B cell (primary cell): ENCODE measurements around the gene EVI5L. TPM values are rescaled to one million over a fixed set of nuclear protein-coding genes. Genes with fewer than 3 reads are reported as not detected.

Experiments
- ATAC-seq: fragments of 200-7000 bp; cut with Tn5 transposase; one replicate; pipeline ENCODE4 v1.10.0; 2021; ENCODE audit warnings: low read depth, mild to moderate bottlenecking, moderate number of reproducible peaks, moderate library complexity
- CTCF ChIA-PET: fragments of 350-600 bp; sonication (Branson Sonifier 250); formaldehyde crosslinking; loops from one replicate; lab custom pipeline; 2021; ENCODE audit warnings: antibody characterized with exemption, inconsistent platforms; lab: Charles Lee
- POLR2A ChIA-PET: fragments of 350-600 bp; sonication (Branson Sonifier 250); formaldehyde crosslinking; loops from one replicate; lab custom pipeline; 2021; ENCODE audit warnings: antibody characterized with exemption; lab: Charles Lee
- DNase-seq: peaks from one replicate; pipeline ENCODE4 v3.0.0; 2013
- H2AFZ ChIP-seq: 2 replicates; pipeline ENCODE4 v1.6.1; 2012; ENCODE audit warnings: mild to moderate bottlenecking, low read depth, low read length; ENCODE audit not compliant: insufficient read depth, poor library complexity, severe bottlenecking
- H3K27ac ChIP-seq, 2 donors: 1 replicate in 1 of 2; 2 replicates in 1 of 2; pipeline ENCODE4 v1.5.1; 2012 to 2013; ENCODE audit warnings: low read length in 2 of 2, mild to moderate bottlenecking in 2 of 2, moderate library complexity in 1 of 2
- H3K27me3 ChIP-seq, 4 experiments: fragments of 200-600 bp in 1 of 4; sonication (generic) in 1 of 4; replicated peaks in 1 of 4; 1 replicate in 2 of 4; 2 replicates in 2 of 4; pipeline versions ENCODE4 v1.6.1 to v1.7.0; 2013 to 2016; ENCODE audit warnings: low read length in 3 of 4, mild to moderate bottlenecking in 2 of 4, mixed read lengths in 1 of 4, moderate library complexity in 1 of 4; ENCODE audit not compliant: insufficient read depth in 4 of 4, control insufficient read depth in 3 of 4; ENCODE audit errors: control extremely low read depth in 1 of 4
- H3K36me3 ChIP-seq, 2 experiments: replicated peaks in 1 of 2; 1 replicate in 1 of 2; 2 replicates in 1 of 2; pipeline versions ENCODE4 v1.6.1 to v1.7.1; 2013; ENCODE audit warnings: low read length in 1 of 2; ENCODE audit not compliant: insufficient read depth in 2 of 2, control insufficient read depth in 1 of 2; ENCODE audit errors: control extremely low read depth in 1 of 2, extremely low read depth in 1 of 2
- H3K4me1 ChIP-seq, 2 donors: fragments of 200-600 bp in 1 of 2; sonication (generic) in 1 of 2; 1 replicate in 1 of 2; 2 replicates in 1 of 2; pipeline versions ENCODE4 v1.5.1 to v1.6.1; 2013 to 2017; ENCODE audit warnings: low read length in 2 of 2; ENCODE audit not compliant: control insufficient read depth in 2 of 2, insufficient read depth in 2 of 2
- H3K4me2 ChIP-seq: replicated peaks from 2 replicates; pipeline ENCODE3; 2012; ENCODE audit warnings: mild to moderate bottlenecking, low read depth, low read length; ENCODE audit not compliant: poor library complexity, severe bottlenecking
- H3K4me3 ChIP-seq, 5 experiments: fragments of 200-600 bp in 1 of 5; sonication (generic) in 1 of 5; 1 replicate in 3 of 5; 2 replicates in 2 of 5; pipeline versions ENCODE4 v1.5.1 to v1.7.0; 2011 to 2016; ENCODE audit warnings: low read length in 4 of 5, mild to moderate bottlenecking in 4 of 5, low read depth in 2 of 5, control low read depth in 1 of 5, moderate library complexity in 1 of 5; ENCODE audit not compliant: insufficient read depth in 1 of 5; ENCODE audit errors: control extremely low read depth in 1 of 5, extremely low read depth in 1 of 5
- H3K79me2 ChIP-seq: fragments of 200-600 bp; sonication (generic); one replicate; pipeline ENCODE4 v1.6.0; 2016; ENCODE audit warnings: low read length; ENCODE audit not compliant: control insufficient read depth, insufficient read depth
- H3K9ac ChIP-seq: fragments of 200-600 bp; sonication (generic); 2 replicates; pipeline ENCODE4 v1.6.1; 2017; ENCODE audit warnings: mild to moderate bottlenecking, low read length, moderate library complexity
- H3K9me3 ChIP-seq, 3 donors: one replicate each; pipeline versions ENCODE4 v1.6.1 to v1.7.1; 2013; ENCODE audit warnings: low read length in 2 of 3; ENCODE audit not compliant: control insufficient read depth in 2 of 3, insufficient read depth in 1 of 3; ENCODE audit errors: control extremely low read depth in 1 of 3
- H4K20me1 ChIP-seq: 2 replicates; pipeline ENCODE4 v1.6.0; 2012; ENCODE audit warnings: mild to moderate bottlenecking, low read length; ENCODE audit not compliant: insufficient read depth, control insufficient read depth, poor library complexity, severe bottlenecking
- H3K27ac Mint-ChIP-seq: one replicate; pipeline ENCODE4 v1.8.0; 2021; ENCODE audit warnings: mixed read lengths
- H3K27me3 Mint-ChIP-seq: one replicate; pipeline ENCODE4 v1.8.0; 2021; ENCODE audit warnings: mixed read lengths
- H3K4me1 Mint-ChIP-seq: one replicate; pipeline ENCODE4 v1.8.0; 2021; ENCODE audit warnings: mixed read lengths
- H3K4me3 Mint-ChIP-seq: one replicate; pipeline ENCODE4 v1.8.0; 2021; ENCODE audit warnings: mixed read lengths
- H3K9me3 Mint-ChIP-seq: one replicate; pipeline ENCODE4 v1.8.0; 2022; ENCODE audit warnings: mixed read lengths; ENCODE audit not compliant: insufficient read depth
- EZH2 ChIP-seq: IDR thresholded peaks from 2 replicates; pipeline ENCODE4 v1.6.1; 2012; ENCODE audit warnings: borderline replicate concordance, low read depth, mild to moderate bottlenecking, moderate library complexity, low read length; ENCODE audit not compliant: insufficient read depth, poor library complexity, severe bottlenecking
- WGBS: methylation state at CpG from one replicate; pipeline ENCODE4 v1.1.5; 2013; ENCODE audit warnings: missing lambda C conversion rate; ENCODE audit not compliant: insufficient coverage; 5-methylcytosine and 5-hydroxymethylcytosine counted together
- intact Hi-C: fragments of 100-400 bp; cut with micrococcal nuclease; formaldehyde crosslinking; loops from one replicate; pipeline ENCODE4 v1.10.0; 2022
- polyA plus RNA-seq: library from polyadenylated mRNA; depleted of rRNA; stranded (reverse); fragments of >200 nt; gene quantifications from 2 replicates; pipeline ENCODE4 v1.2.3, GENCODE V29; 2012
- total RNA-seq, 2 donors: library from RNA; stranded (reverse); fragments of 120-200 nt in 1 of 2; gene quantifications; 1 replicate in 1 of 2; 2 replicates in 1 of 2; pipeline versions ENCODE4 v1.2.3 to v1.2.4, GENCODE V29; 2013 to 2022
- TF ChIP-seq, protein P1 (sequence below): fragments of 200-600 bp; IDR thresholded peaks from one replicate; pipeline ENCODE4 v1.8.0; 2022; ENCODE audit warnings: antibody characterized with exemption, mild to moderate bottlenecking

EVI5L gene
- total and polyA plus RNA-seq, 2 donors (not counting 1 experiment from before 2014, with no cell fraction given) = 7.9 to 11.8 TPM

DNA sequence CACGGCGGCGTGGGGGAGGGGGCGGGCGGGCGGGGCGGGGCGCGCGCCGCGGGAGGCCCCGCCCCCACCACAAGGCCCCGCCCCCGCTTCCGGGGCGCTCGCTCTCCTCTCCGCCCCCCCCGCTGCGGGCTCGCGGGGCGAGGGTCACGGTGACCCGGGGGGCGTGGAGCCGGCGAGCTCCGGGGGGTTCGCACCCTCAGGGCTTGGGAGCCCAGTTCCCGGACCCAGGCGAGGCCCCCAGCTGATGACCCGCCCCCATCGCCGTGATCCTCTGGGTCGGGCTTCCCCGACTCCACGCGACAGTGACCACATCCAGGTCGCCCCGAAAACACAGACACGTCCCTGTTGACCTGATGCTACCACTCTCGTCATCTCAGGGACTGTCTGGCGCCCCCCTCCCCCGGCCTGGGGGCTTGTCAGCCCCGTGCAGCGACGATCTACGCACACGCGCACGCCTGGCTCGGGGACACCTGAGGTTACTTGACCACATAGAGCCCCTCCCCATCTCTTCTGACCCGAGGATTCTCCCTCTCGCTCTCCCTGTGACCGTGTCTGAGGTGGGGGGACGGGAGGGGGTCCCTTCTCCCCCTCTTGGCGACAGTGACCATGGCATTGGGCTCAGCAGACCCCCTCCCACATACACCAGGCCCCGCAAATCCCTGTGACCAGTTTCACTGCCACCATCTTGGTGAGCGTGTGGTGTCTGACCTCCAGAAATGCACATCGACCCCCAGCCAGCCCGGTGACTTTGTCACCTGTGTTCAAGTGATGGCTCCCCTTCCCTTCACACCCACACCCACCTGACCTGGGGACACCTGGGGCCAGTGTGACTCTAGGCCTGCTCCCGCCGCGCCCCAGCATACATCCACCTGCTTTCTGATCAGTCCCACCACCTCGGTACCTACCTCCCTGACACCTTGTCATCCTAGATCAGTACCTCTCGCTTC, 74.3 kb downstream of the EVI5L start:
- DNase-seq = peak; percentile 88

More for the DNA sequence above, 74.3 kb downstream of the EVI5L start:
- Histone ChIP-seq H3K27ac (peak overlapping the region; percentile 59 to 82), H3K27me3 (no peaks in the 10 kb centered on the region), H3K36me3 (peaks cover 0 to 13% of the 10 kb centered on the region in 2 experiments), H2AFZ (peak overlapping the region; percentile 66), H3K4me3 (peak overlapping the region in 4 of 5 experiments; percentile 70 to 79 (median 75)), H3K79me2 (peaks cover 48% of the 10 kb centered on the region), H3K4me1 (peaks cover 20 to 21% of the 10 kb centered on the region in 2 donors), H3K9me3 (peaks cover 0 to 7% (median 0%) of the 10 kb centered on the region in 3 donors), H4K20me1 (peaks cover 52% of the 10 kb centered on the region), H3K4me2 (peak overlapping the region; percentile 89), H3K9ac (peak overlapping the region; percentile 86)
- peak; percentile 59 for ATAC-seq
- ChIA-PET CTCF (interaction anchor here (0.5 to 1.6 kb wide), 8 partner anchors 14 to 250 kb away, joined by 3 to 12 read pairs (median 4); partner anchors contain the start of genes SNAPC2 and TRAPPC5), POLR2A (interaction anchor here (0.5 to 1.3 kb wide), 4 partner anchors 12 to 202 kb away, joined by 4 to 15 read pairs (median 6); partner anchors contain the start of genes SNAPC2 and TIMM44)
- Mint-ChIP-seq H3K27ac (peak overlapping the region; percentile 86), H3K4me3 (peak overlapping the region; percentile 84), H3K4me1 (peaks cover 29% of the 10 kb centered on the region), H3K27me3 (no peaks in the 10 kb centered on the region), H3K9me3 (no peaks in the 10 kb centered on the region)
- 14% methylated on average over 51 of the region's 68 CpGs for WGBS
- TF ChIP-seq EZH2 = no peak
- TF ChIP-seq, protein P1, sequence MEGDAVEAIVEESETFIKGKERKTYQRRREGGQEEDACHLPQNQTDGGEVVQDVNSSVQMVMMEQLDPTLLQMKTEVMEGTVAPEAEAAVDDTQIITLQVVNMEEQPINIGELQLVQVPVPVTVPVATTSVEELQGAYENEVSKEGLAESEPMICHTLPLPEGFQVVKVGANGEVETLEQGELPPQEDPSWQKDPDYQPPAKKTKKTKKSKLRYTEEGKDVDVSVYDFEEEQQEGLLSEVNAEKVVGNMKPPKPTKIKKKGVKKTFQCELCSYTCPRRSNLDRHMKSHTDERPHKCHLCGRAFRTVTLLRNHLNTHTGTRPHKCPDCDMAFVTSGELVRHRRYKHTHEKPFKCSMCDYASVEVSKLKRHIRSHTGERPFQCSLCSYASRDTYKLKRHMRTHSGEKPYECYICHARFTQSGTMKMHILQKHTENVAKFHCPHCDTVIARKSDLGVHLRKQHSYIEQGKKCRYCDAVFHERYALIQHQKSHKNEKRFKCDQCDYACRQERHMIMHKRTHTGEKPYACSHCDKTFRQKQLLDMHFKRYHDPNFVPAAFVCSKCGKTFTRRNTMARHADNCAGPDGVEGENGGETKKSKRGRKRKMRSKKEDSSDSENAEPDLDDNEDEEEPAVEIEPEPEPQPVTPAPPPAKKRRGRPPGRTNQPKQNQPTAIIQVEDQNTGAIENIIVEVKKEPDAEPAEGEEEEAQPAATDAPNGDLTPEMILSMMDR = no peak
- intact Hi-C loops = no loop called here
